Fibroblast of the aortic adventitia (primary cell): ENCODE measurements around the gene DDX23. TPM values are rescaled to one million over a fixed set of nuclear protein-coding genes. Genes with fewer than 3 reads are reported as not detected.

Source experiments
- DNase-seq: peaks from one replicate; pipeline ENCODE4 v3.0.0-alpha.2; 2010; ENCODE audit warnings: low read depth
- H3K4me3 ChIP-seq: 2 replicates; pipeline ENCODE4 v1.5.1; 2011; ENCODE audit warnings: low read depth, mild to moderate bottlenecking, control low read depth, low read length, moderate library complexity
- total RNA-seq: library from RNA; depleted of rRNA; stranded (reverse); fragments of >200 nt; gene quantifications from 2 replicates; pipeline ENCODE4 v1.2.3, GENCODE V29; 2012; ENCODE audit warnings: low replicate concordance
- TF ChIP-seq, protein P1 (sequence below): IDR thresholded peaks from 2 replicates; pipeline ENCODE4 v1.5.1; 2011; ENCODE audit warnings: mild to moderate bottlenecking, low read length, control low read depth, inconsistent platforms; ENCODE audit not compliant: insufficient read depth

Gene DDX23
- total RNA-seq, 1 donor = 54.1 TPM

DNA sequence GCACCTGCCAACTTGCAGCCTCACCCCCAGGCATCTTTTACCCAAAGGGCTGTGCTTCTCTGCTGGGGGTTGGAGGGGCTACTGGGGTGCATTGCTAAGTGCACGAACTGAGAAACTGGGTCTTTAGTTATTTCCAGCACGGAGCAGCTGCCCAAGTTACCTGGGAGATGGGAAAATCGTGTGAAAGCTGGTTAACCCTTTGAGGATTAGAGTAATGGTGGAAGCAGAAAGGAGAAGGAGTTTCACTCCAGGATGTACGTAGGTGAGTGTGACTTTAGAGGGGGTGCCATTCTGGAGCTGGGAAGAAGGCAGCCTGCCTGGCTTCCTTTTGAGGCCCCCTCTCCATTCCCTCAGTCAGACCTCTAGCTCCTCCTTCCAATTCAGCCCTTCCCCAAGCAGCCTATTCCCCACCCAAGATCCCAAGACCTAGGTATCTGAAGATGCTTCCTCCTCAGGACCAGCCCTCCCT, 62.1 kb downstream of the DDX23 start:
- DNase-seq = no peak
- H3K4me3 ChIP-seq = peak overlapping the region; percentile 83
- TF ChIP-seq, protein P1, sequence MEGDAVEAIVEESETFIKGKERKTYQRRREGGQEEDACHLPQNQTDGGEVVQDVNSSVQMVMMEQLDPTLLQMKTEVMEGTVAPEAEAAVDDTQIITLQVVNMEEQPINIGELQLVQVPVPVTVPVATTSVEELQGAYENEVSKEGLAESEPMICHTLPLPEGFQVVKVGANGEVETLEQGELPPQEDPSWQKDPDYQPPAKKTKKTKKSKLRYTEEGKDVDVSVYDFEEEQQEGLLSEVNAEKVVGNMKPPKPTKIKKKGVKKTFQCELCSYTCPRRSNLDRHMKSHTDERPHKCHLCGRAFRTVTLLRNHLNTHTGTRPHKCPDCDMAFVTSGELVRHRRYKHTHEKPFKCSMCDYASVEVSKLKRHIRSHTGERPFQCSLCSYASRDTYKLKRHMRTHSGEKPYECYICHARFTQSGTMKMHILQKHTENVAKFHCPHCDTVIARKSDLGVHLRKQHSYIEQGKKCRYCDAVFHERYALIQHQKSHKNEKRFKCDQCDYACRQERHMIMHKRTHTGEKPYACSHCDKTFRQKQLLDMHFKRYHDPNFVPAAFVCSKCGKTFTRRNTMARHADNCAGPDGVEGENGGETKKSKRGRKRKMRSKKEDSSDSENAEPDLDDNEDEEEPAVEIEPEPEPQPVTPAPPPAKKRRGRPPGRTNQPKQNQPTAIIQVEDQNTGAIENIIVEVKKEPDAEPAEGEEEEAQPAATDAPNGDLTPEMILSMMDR = no peak

DNA sequence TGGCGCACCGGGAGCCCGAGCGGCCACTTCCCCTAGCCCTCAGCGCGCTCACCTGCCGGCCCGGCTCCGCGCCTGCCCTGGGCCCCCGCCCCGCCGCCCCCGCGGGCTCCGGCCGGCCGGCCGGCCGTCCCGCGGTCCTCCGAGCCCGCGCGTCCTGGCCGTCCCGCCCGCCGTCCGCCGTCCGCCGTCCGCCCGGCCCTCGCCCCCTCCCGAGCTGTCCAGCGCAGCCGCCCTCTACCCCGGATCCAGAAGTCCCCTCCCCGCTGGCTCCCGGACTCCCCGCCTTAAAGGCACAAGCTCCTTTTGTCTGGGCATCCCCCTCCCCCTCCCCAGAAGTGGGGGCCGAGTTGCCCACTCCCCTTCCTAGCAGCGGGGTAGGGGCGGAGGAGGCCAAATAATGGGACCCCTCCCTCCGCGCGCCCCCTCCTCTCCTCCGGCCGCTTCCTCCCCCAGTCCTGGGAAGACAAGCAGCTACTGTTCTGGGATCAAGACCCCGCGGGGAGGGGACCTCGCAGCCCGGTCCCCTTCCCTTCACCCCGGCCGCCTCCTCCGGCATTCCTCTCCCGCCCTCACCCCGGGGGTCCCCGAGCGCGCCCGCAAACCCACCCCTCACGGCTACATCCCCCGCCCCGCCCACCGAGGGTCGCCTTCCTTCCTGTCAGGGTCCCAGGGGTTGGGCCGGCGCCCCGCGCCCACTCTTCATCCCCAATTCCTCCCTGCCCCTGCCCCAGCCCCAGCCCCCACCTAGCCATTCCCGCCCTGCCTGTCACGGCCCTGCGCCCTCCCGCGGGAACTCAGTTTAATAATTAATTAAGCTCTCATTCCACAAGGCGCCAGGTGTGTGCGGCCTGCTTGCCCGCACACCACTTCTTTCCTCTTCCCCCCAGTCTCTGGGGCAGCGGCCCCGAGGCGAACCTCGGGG, 62.8 kb downstream of the DDX23 start, which contains the start of gene ADCY6:
Gene ADCY6 (minus strand): TSS at position 236 of the 922 bp plus-strand sequence. CDS start 5,655 bp downstream, outside the sequence.
- TF ChIP-seq, protein P1 = no peak
- DNase-seq = peak; percentile 60
- peak within 1 kb of the TSS; percentile 83 for H3K4me3 ChIP-seq

DNA sequence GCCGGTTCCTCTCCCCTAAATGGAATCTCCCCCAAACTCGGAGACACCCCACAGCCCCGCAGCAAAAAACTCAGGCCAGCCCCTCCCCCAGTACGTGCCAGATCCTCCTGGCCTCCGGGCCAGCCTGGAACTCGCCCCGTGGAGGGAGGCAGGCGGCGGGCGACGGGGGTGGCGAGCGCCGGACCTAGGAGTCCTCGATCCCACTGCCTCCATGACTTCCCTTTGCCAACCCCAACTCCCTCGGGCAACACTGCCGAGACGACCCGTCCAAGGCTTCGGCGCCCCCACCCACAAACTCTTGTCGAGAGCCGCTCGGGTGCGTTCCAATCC, 63.5 kb downstream of the DDX23 start:
- TF ChIP-seq, protein P1 = no peak
- peak overlapping the region; percentile 83 for H3K4me3 ChIP-seq
- DNase-seq = no peak

DNA sequence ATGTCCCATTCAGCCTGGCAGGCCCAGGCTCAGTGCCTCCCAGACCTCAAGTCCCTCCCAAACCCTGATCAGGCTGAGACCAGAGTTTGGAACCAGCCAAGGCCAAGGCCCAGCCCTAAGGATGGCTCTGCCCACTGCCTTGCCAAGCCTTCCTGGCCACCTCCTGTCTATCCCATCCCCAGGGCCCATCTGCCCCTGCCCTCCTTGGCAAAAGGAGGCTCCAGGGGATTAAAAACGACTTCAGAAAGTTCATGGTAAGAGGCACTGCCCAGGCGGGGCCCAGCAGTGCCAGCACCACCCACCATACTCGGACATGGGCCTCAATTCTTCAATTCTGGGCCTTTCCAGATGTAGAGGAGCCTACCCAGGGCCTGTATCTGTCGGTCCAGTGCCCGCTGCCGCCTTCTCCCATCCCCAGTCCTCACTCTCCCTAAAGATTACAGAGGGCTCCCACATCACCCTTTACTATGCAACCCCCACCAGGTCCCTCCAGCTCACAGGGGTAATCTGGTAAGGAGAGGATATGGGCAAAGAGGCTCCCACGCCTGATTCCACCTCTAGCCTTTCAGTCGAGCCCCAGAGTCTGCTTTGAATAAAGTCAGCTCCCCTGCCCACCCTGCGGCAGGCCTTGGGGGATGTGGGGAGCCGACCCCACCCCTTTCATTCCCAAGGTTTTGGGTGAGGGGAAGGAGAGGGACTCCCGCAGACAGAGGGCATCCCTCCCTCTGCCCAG, 64.0 kb downstream of the DDX23 start:
- no peak for DNase-seq
- TF ChIP-seq, protein P1 = no peak
- peak overlapping the region; percentile 83 for H3K4me3 ChIP-seq

DNA sequence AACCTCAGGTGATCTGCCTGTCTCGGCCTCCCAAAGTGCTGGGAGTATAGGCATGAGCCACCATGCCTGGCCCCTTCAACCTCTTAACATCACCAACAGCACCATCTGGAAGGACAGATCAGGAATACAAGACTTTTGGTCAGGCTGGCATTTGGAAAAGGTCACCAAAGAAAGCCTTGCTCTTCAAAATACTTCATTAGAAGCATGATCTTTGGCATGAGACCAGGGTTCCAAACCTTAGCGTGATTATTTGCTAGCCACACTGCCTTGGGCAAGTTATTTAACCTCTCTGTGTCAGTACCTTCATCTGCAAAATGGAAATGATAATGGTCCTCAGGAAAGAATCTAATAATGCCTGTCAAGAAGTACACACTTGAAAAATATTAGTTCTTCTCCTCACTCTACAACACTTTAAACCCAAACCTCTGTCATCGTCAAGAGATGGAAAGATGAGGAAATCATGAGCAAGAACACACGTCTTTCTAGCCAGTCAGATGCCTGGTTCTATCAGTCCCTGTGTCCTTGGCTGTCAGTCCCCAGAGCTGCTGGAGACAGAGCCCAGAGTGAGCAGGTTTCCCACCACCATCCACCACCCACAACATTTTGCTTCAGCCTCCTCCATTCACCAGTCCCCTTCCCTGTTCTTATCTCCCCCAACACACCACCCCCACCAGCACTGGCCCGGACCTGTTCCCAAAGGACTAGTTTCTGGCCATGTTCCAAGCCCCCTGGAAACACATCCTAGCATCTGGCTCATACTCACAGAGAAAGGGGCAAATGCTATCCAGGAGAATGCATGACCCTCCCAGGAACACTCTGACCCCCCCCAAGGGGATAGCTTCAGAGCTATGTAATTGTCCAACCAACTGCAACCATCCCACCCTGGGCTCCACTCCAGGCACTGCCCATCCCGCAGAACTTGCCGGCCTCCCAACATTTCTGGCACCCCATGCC, 65.1 kb downstream of the DDX23 start:
- TF ChIP-seq, protein P1 = no peak
- peak; percentile 63 for DNase-seq
- H3K4me3 ChIP-seq = peak overlapping the region; percentile 83

DNA sequence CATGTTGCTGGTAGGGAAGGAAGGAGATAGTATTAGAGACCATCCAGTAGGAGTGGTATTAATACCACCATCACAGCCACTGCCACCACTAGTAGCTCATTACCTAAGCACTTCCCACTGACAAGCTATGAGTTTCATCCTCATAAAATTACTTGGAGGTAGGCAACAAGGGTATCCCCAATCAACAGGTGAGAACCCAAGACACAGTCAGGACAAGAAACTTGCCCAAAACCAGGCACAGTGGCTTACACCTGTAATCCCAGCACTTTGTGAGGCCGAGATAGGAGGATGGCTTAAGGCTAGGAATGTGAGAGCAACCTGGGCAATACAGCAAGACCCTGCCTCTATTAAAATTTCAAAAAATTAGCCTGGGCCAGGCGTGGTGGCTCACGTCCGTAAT, 68.5 kb downstream of the DDX23 start:
- DNase-seq = no peak
- TF ChIP-seq, protein P1 = no peak
- no peak overlapping the region for H3K4me3 ChIP-seq
